GM18505 (cell line): ENCODE data around the gene CDC73.
"Not testable (repeated sequence)": the region's sequence is repeated elsewhere in the genome, so short reads cannot be mapped to it uniquely, and the experiment has no call there.

Experiments
- ATAC-seq: cut with Tn5 transposase; IDR thresholded peaks from one replicate; pipeline ENCODE4 v1.9.1; 2021; ENCODE audit not compliant: unreplicated experiment
- POLR2A ChIP-seq: IDR thresholded peaks from 4 replicates; pipeline ENCODE4 v1.6.1; 2011; ENCODE audit warnings: borderline replicate concordance; ENCODE audit not compliant: insufficient read depth, insufficient read length; ENCODE audit errors: extremely low read depth

CDC73 gene

DNA sequence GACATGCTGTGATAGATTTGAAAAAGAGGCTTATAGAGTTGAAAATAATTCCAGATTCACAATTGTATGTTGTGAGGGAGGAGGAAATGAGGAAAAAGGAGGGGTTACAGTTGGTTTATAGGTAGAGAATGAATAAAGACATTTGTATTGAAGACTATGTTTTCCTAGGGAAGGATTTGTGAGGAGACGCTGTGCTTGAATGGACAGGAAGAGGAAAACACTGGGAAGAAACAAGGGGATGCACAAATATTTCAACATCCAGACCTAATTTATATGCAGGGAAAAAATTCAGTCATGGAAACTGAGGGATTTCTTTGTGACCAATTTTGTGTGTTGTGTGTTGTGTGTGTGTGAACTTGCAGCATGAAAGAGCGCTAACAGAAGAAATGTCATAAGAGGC, 157.1 kb downstream of the CDC73 start:
- no peak for TF ChIP-seq POLR2A
- no peak for ATAC-seq

DNA sequence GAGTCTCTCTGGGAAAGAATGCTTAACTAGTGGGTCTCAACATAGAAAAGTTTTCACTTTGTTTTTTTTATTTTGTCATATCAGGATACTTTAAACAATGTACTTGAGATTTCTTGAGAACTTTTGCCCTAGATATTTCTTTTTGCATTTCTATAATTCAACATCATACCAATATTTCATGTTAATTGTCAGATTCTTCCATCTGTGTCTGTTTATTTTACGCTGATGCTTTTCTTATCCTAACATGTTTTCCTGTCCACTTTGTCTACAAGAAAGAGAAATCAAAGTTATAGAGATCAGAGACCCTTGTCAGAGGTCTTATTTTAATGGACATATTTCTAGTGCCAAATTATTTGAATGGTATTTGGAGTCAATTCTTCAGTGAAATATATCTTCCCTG, 160.1 kb downstream of the CDC73 start:
- no peak for TF ChIP-seq POLR2A
- no peak for ATAC-seq

DNA sequence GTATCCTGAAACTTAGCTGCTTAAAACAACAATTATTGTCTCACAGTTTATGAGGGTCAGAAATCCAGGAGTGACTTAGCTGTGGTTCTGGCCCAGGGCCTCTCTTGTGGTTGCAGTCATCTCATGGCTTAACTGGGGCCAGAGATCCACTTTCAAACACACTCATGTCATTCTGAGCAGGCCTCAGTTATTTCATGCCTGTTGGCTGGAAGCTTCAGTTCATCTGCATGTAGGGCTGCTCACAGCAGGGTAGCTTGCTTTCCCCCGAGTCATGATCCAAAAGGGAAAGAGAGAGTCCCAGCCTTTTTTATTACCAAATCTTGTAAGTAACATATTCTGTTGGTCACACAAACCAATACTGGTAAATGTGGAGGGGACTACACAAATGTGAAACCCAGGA, 161.2 kb downstream of the CDC73 start:
- TF ChIP-seq POLR2A: no peak
- ATAC-seq: no peak

DNA sequence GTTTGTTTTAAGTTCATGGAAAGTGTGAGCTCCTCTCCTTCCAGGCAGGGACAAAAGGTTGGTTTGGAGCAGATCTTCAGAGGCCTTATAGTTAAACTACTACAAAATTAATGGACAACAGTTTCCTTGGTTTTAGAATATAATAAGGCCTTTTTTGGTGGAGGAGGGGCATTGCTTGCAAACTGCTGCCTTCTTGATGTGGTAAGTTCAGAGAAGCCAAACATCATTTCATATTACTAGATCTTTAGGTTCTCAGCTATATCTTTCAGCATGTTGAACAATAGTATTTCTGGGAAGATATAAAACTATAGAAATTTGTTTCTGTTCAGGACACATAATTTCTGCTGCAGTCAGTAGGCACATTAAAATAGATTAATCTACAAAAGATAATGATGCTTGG, 162.4 kb downstream of the CDC73 start:
- no peak for TF ChIP-seq POLR2A
- no peak for ATAC-seq

DNA sequence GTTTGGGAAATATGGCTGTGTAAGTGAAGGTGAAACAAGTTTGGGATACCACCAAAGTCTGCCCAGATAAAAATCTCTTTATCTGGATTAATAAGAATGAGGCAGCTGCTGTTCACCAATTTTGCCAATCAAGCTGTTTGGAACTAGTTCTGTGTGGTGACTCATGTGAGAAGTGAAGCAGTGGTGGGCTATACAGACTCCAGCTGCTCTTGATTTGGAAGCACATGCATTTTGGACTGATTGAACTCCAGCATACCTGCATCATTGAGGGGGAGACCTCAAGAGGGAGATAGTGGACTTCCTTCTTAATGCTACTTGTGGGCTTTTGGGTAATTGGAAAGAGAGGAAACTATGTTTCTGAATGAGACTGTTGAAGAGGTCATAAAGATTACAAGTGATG, 163.8 kb downstream of the CDC73 start:
- no peak for TF ChIP-seq POLR2A
- no peak for ATAC-seq

DNA sequence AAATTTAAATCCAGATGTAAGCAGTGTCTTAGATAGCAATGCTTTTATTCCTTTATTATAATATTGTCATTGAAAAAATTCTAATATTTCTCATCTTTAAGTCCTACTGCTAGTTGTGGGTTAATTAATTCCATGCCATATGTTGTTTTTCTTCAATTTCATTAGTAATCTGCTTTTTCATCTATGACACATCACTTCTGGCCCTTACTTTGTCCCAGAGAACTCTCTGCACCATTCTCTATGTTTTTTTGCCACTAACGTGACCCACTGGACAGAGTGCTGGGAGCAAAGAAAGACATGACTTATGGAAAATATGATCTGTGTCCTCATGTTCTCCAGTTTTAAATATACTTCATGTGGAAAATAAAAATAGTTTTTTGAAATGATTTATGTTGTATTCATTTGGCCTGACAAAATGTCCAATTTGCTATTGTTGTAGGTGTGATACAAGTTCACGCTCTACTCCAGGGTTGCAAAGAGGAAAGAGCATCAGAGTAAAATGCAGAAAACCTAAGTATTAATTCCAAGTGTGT, 166.8 kb downstream of the CDC73 start:
- ATAC-seq: not testable (repeated sequence)

DNA sequence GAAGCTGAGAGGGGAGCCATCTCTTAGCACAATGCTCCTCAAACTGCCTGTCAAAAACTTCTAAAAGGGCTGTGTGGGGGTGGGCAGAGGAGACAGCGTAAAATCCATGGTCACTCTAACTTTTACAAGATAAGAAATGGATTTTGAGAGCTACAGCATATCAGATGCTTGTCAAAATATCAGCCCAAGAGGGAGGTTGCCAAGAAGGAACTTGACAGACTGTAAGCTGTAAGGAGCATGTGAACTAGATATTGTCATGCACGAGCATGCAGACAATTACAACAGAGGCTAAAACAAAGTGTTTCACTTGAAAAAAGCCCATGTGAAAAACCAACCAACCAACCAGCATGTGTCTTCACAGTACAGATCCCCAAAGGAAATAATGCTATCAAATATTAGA, 171.9 kb downstream of the CDC73 start:
- no peak for ATAC-seq
- no peak for TF ChIP-seq POLR2A

DNA sequence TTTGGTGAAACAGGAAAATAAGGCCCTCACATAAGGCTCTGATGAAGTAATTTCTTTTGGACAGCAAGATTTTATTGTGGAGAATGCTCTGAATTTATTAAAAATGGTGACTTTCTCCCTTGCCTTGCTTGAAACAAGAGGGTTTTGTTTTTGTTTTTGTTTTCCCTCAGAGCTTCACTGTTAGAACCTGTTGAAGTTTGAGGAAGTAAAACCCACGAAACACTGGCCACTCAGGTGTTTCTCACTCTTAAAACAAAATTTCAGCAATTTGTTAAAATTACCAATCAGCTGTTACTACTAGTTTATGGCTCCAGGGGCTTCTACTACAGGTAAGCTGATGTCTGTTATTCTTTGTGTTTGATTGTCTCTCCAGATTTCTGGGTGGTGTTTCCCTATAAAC, 177.2 kb downstream of the CDC73 start:
- ATAC-seq: no peak

DNA sequence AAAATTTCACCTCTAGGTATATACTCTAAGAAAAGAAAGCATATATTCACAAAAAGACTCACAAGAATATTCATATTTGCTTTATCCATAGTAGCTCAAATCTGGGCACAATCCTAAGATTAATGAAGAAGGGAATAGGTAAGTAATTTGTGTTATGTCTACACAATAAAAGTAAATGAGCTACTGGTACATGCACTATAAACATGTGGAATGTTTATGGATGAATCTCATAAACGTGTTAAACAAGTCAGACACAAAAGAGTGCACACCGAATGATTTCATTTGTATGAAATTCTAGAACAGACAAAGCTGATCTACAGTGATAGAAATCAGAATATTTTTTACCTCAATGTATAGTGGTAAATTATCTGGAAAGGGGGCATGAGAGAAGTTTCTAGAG, 179.9 kb downstream of the CDC73 start:
- no peak for ATAC-seq
- no peak for TF ChIP-seq POLR2A

More for the DNA sequence above, 177.2 kb downstream of the CDC73 start:
- no peak for TF ChIP-seq POLR2A

DNA sequence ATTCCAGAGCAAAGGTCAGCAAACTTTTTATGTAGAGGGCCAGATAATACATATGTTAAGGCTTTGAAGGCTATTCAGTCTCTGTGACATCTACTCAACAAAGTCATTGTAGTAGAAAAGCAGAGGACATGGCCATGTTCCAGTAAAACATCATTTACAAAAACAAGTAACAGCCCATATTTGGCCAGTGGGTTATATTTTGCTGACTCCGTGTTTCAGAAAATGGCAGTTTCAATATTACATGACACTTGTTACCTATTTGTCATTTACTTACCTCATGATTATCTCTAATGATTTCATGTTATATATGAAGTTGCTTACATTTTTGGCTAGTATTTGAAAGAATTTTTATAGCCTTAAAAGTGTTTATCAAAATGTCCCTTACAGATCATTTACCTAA, 182.0 kb downstream of the CDC73 start:
- no peak for ATAC-seq

More for the DNA sequence above, 182.0 kb downstream of the CDC73 start:
- TF ChIP-seq POLR2A: no peak
